Measurements from ENCODE around the gene TRIOBP.
"Not testable (repeated sequence)": the region's sequence is repeated elsewhere in the genome, so short reads cannot be mapped to it uniquely, and the experiment has no call there.

The TRIOBP gene

DNA sequence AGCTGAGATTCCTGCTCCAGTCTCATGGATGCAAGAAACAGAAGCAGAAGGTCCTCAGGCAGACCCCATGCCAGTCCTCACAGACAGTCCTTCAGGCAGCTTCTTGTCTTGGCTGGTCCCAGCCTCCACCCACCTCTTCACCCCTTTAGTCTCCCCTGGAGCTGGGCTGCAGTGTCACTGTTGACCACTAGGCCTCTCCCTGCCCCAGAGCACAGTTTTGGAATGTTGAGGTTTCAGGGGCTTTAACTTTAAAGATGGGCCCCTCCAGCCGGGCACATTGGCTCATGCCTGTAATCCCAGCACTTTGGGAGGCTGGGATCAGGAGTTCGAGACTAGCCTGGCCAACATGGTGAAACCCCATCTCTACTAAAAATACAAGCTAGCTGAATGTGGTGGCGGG is 71.4 kb downstream of the TRIOBP start:
- in situ Hi-C loops (cut with HindIII; ENCODE audit: low sequenced_read_pairs): no loop called here

DNA sequence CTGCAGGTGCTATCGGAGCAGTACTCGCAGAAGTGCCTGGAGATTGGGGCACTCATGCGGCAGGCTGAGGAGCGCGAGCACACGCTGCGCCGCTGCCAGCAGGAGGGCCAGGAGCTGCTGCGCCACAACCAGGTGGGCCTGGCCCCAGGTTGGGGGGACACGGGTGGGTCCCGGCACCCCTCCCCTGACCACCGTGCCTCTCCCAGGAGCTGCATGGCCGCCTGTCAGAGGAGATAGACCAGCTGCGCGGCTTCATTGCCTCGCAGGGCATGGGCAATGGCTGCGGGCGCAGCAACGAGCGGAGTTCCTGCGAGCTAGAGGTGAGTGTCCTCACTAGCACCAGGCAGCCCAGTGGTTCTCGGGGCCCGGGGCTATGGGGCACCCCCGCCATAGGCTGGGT is 72.2 kb downstream of the TRIOBP start:
- in situ Hi-C loops (cut with HindIII; ENCODE audit: low sequenced_read_pairs): no loop called here

DNA sequence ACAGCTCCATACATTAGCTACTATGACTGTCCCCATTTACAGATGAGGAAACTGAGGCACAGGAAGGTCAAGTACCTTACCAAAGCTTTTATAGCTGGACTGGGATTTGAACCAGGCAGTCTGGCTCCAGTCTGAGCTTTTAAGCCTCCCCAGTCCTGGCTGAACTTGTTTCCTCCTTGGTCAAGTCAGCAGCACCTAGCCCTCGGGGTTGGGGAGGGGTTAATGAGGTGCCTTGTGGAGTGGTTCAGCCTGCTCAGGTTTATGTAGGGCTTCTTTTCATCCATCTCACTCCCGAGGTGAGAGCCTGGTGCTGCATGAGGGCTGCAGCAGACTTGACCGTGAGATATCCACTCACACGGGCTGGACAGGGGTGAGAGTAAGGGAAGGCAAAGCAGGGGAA is 74.2 kb downstream of the TRIOBP start:
- in situ Hi-C loops (cut with HindIII; ENCODE audit: low sequenced_read_pairs): no loop called here

DNA sequence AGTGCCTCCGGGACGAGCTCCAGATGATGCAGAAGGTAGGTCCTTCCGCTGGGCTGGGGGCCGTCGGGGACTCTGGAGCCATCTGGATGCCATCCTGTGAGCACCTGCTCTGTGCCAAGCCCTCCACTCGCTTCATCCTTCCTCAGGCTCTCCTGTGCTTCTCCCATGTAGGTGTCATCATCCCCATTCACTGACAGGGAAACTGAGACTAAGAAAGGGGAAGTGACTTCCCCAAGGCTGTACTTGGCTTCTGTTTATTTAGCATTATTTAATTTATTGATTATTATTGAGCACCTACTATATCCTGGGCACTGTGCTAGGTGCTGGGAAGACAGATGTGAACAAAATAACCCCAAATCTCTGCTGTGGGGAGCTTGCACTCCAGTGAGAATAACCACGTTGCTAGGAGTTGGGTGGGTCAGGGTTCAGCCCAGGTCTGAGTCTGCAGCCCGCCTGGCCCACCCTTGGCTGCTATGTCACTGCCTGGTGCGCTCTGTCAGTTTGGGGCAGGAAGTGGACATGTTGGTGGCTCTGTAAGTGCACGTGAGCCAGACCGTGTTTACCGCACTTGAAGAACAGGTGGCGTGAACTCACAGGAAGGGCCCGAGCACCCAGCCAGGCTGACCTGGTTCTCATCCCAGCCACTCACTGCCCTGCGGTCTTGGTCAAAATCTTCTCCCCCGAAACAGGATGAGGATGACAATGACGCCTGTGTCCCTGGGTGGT is 75.0 kb downstream of the TRIOBP start:
- in situ Hi-C loops (cut with HindIII; ENCODE audit: low sequenced_read_pairs): no loop called here

DNA sequence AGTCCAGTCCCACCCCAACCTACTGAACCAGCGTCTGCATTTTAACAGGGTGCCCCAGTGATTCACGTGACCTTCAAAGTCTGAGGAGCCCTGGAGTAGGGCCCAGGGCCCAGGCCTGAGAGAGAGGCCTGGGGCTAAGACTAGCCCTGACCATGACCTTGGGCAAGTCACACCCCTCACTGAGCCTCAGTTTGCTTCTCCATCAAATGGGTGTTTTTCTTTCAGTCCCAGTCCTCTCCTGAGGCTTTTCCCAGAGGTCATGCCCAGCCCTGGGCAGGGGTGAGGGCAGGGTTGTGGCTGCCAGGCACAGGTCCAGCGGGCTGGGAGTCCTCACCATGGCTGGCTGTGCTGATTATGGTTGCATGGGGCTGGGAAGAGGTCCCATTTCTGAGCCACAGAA is 77.9 kb downstream of the TRIOBP start:
- in situ Hi-C loops (cut with HindIII; ENCODE audit: low sequenced_read_pairs): no loop called here

DNA sequence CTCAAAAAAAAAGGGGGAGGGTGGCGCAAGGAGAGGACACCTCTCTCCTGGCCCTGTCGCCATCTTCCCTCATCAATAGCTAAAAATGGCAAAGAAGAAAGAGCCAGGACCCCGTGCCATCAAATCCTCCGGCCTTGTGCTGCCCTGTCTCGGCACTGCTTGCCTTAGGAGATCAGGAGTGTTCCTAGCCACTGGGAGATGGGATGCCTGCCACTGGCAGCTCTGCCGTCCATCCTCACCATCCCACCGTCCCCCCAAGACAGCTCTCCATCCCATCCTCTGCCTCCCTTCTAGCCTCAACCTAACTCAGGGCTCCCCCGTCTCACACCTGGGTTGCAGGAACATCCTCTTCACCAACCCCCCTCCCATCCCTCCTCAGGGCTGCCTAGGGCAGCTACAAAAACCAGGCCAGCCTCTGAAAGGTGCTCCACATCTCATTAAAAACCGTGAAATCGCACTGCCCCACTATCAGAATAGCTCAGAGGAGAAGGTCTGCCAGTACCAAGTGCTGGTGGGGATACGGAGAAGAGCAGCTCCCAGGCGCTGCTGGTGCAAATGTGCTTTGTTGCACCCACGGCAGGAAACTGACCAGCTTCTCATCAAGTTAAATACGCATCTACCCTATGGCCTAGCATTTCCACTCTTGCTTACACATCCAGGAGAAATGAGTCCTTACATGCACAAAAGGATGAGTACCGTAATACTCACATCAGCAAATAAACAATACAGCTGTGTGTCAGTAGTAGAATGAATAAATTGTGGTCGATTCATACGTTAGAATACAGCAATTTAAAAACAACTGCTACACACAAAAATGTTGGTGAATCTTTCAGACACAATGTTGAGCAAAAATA is 79.2 kb downstream of the TRIOBP start:
- in situ Hi-C loops (cut with HindIII; ENCODE audit: low sequenced_read_pairs): no loop called here

DNA sequence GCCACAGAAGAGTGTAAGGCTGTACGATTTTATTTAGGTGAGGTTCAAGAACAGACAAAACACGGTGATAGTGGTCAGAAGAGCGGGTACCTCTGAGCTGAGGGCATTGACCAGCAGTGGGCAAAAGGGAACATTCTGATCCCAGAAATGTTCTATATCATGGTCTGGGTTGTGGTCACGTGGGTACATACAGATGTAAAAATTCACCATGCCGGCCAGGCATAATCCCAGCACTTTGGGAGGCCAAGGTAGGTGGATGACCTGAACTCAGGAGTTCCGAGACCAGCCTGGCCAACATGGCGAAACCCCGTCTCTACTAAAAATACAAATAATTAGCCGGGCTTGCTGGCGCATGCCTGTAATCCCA is 79.8 kb downstream of the TRIOBP start:
- in situ Hi-C loops (cut with HindIII; ENCODE audit: low sequenced_read_pairs): no loop called here

DNA sequence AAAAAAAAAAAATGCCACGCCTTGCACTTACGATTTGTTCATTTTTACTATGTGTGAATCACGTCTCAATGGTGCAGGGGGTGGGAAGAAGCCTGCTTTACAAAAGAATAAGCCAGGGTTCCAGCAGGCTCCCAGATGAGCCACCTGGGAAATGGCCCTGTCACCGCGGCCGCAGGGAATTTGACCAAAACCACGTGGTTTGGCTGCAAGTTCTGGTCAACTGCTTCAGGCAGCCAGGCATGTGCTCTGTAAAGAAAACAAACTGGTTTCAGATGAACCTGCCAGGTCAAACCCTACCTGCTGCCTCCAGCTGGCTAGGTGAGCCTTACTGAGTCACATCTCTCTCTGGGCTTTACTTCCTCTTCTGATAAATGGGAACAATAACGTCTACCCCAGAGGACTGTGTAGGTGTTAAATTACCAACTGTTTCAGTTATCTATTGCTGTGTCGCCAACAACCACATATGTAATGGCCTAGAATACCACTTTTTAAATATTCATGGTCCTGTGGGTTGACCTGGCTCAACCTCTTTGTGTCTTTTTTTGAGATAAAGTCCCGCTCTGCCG is 80.4 kb downstream of the TRIOBP start:
- in situ Hi-C loops (cut with HindIII; ENCODE audit: low sequenced_read_pairs): no loop called here

DNA sequence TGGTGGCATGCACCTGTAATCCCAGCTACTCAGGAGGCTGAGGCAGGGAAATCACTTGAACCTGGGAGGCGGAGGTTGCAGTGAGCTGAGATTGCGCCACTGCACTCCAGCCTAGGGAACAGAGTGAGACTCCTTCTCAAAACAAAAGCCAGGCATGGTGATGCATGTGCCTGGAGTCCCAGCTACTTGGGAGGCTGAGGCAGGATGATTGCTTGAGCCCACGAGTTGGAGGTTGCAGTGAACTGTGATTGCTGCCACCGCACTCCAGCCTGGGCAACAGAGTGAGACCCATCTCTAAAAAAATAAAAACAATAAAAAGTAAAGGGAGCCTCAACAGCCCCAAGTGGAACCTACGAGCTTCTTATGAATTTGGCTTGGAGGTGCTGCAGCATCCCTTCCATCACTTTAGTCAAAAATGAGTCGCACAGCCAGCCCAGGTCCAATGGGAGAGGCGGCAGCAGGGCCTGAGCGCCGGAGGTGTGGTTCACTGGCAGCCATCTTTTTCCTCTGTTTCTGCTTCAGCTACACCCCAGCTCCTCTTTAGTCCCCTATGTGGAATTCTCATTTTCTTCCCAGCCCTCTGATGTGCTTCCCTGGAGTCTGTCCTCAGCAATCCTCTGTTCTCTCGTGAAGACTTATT is 81.6 kb downstream of the TRIOBP start:
- in situ Hi-C loops (cut with HindIII; ENCODE audit: low sequenced_read_pairs): no loop called here

DNA sequence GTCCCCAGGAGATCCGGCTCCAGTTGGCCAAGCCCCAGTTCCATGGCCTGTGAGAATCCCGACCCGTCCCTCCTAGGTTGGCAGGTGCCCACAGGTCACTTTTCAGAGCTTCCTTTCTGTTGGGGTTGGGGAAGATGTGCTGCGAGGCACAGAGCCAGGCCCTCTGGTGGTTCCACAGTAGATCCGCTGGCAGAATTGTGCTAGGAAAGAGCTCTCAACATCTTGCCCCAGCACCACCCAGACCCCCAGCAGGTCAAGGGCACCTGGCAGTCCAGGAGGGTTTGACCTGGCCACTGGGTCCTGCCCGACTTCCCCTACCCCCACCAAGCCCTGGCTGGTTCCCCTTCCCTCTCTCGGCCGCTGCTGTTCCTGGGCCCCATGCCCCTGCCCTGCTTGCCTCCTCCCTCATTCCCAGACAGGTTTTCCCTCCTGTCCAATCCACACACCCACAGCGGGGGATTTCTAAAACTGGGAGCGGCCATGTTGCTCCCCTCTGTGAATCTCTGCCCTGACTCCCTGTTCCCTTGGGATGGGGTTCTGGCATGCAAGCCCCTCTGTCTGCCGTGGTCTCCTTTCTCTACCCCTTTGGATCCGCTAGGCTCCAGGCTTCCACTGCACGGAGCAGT is 84.7 kb downstream of the TRIOBP start:
- in situ Hi-C loops (cut with HindIII; ENCODE audit: low sequenced_read_pairs): no loop called here

DNA sequence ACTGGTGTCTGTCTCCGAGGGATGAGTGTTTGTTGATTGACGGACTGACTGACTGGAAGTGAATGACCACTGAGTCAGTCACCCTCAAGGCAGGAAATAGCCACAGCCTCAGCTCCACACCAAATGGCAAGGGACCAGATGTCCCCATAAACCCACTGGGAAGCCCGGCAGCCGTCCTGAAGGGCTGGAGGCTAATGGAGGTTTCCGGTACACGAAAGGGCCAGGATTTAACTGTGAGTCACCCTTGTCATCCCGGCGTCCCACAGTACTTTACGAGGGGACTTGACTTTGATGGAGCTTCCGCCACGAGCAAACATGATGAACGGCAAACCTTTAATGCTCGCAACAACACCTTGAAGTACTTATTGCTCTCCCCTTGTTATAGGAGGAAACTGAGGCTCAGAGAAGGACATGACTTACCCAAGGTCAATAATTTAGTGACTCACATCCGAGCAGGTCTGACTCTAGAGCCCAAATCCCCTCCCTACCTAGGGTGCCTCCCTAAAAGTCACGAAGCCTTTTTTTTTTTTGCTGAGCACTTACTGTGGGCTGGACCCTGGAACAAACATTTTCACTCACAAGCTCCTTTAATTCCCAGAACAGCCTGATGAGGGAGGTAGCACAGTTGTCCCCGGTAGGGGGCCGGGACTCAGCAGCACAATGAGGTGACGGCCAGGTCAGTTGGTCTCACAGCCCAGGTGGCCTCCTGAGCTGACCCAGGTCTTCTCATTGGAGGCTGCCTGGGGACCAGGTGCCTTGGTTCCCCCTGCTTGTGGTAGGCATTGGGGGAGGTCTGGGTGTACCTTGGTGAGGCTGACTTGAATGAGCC is 85.7 kb downstream of the TRIOBP start:
- in situ Hi-C loops (cut with HindIII; ENCODE audit: low sequenced_read_pairs): no loop called here

DNA sequence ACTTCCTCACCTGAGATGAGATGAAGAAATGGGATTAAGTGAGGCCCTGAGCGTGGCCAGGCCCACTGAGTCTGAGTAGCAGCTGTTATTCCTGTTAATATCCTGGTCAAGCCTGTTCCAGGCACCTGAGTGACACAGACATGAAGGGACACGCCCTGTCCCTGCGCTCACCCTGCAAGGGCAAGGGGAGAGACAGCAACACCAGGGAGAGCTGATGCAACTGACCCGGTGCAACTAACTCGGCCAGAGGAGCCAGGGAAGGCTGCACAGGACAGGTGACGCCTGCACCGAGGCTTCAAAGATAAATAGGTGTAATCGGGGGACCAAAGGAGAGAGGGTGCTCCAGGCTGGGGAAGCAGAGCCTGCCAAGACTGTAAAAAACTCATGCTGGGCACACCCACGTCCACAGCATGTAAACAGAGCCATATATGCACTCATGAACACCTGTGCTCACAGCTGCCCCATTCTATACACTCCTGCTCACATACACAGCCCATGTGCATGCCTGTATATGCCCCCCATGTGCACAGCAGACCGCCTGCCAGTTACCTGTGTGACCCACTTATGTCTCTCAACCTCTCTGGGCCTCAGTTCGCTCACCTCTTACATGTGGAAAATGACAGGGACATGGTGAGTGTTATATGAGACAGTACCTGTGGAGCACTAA is 88.1 kb downstream of the TRIOBP start:
- in situ Hi-C loops (cut with HindIII; ENCODE audit: low sequenced_read_pairs): no loop called here

DNA sequence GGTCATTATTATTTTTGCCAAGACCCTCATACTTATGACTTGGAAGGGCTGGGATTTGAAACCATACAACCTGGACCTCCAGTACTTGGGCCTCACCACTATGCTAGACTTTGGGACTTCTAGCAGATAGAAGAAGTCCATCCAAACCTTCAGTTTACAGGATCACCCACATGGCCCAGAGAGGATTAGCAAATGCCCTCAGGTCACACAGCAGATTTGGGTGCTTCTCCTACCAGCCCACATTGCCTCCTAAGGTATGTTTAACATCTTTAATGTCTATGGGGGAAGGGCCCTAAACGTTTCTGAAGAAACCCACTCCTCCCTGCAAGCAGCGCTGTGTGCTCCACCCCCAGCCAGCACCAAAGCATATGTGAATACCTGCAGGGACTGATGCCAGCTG is 93.4 kb downstream of the TRIOBP start:
- in situ Hi-C loops (cut with HindIII; ENCODE audit: low sequenced_read_pairs): no loop called here

DNA sequence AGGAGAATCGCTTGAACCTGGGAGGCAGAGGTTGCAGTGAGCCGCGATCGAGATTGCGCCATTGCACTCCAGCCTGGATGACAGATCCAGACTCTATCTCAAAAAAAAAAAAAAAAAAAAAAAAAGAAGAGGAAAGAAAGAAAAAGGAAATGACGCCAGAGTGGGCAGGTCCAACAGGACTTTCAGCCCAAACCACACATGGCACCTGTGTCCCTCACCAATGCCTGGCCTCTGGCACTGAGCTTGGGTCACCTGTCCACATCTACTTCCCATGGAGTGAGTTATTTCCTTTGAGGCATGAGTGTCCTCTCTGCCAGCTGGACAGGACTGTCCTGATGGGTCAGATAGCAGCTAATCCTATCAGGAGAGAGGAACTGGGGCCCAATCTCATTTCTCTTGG is 95.6 kb downstream of the TRIOBP start:
- in situ Hi-C loops (cut with HindIII; ENCODE audit: low sequenced_read_pairs): no loop called here

DNA sequence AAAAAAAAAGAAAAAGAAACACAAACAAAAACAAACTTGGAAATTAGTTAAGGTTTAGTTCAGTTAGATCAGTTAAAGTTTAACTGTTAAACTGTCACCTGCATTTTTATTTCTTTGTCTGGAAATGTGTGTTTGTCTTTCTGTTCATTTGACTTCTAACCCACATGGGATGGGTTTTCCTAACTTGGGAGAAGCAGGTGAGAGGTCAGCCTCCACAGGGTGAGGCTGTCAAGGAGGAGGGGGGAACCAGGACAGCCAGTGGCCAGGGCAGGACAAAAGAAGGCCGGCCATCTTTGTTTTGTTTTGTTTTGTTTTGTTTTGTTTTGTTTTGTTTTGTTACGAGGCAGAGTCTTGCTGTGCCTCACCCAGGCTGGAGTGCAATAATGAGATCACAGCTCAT is 97.5 kb downstream of the TRIOBP start:
- in situ Hi-C loops (cut with HindIII; ENCODE audit: low sequenced_read_pairs): no loop called here

DNA sequence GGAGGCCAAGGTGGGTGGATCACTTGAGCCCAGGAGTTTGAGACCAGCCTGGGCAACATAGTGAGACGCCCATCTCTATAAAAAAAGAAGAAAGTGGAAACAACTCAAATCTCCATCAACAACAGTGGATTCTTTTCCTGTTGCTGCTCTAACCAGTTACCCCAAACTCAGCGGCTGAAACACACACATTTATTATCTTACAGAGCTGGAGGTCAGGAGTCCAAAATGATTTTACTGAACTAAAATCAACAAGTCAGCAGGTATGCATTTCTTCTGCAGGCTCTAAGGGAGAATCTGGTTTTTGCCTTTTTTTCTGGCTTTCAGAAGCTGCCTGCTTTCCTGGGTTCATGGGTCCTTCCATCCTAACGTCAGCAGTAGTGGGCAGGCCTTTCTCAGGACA is 99.2 kb downstream of the TRIOBP start:
- in situ Hi-C loops (cut with HindIII; ENCODE audit: low sequenced_read_pairs): no loop called here

DNA sequence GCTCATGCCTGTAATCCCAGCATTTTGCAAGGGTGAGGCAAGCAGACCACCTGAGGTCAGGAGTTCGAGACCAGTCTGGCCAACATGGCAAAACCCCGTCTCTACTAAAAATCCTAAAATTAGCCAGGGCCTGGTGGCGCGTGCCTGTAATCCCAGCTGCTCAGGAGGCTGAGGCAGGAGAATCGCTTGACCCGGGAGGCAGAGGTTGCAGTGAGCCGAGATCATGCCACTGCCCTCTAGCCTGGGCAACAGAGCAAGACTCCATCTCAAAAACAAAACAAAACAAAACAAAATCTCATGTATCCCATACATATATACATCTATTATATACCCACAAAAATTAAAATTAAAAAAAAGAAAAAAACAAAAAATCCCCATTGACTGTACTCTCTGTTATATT is 100.4 kb downstream of the TRIOBP start:
- in situ Hi-C loops (cut with HindIII; ENCODE audit: low sequenced_read_pairs): not testable (repeated sequence)

DNA sequence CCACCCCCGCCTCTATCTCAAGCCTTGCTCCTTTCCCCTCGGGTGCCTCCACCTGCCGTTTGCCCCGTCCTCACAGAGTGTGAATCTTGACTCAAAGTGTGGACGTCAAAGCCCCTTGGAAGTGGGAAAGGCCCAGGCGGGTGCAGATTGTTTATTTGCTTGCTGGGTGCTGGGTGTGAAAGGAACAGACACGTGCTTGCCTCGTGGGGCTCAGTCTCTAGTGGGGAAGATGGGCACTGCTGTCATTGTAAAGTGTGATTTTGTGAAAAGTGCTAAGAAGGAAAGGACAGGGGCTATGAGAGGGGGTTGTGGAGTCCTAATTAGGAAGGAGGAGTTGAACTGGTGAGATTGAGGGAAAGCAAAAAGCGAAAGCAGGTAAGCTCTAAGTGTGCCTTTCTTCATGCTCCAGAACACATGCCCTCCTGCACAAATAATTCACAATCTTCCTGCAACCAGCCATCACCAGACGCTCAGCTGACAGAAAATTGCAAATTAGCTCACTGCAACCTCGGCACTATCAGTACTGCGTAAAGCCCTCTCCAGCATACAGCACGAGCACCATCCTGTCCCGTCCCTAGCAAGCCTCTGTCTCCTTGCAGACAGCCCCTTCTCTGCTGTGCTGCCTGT is 101.1 kb downstream of the TRIOBP start:
- in situ Hi-C loops (cut with HindIII; ENCODE audit: low sequenced_read_pairs): no loop called here

DNA sequence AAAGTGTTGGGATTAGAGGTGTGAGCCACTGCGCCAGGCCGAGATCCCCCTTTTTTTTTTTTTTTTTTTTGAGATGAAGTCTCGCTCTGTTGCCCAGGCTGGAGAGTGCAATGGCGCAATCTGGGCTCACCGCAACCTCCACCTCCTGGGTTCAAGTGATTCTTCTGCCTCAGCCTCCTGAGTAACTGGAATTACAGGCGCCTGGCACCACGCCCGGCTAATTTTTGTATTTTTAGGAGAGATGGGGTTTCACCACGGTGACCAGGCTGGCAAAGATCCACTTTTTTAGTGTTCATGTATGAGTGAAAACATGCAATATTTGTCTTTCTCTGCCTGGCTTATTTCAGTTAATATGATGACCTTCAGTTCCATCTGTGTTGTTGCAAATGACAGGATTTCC is 103.1 kb downstream of the TRIOBP start:
- in situ Hi-C loops (cut with HindIII; ENCODE audit: low sequenced_read_pairs): not testable (repeated sequence)
